H1 (cell line): ENCODE results near the gene SLC15A4. TPM values are rescaled to one million over a fixed set of nuclear protein-coding genes. Genes with fewer than 3 reads are reported as not detected.

Experiments
- JUN ChIP-seq: IDR thresholded peaks from 2 replicates; pipeline ENCODE4 v1.6.1; 2011; ENCODE audit warnings: low read depth, mild to moderate bottlenecking, improper control_type of control experiment, low read length
- MAFK ChIP-seq: IDR thresholded peaks from 2 replicates; pipeline ENCODE4 v1.6.1; 2012; ENCODE audit warnings: low read depth, mild to moderate bottlenecking, improper control_type of control experiment, low read length
- SAP30 ChIP-seq: fragments of 300-600 bp; sonication (generic); IDR thresholded peaks from 2 replicates; pipeline ENCODE4 v1.7.1; 2012; ENCODE audit warnings: low read length, moderate library complexity, mild to moderate bottlenecking, inconsistent platforms; ENCODE audit not compliant: insufficient read depth, insufficient replicate concordance
- SIRT6 ChIP-seq: IDR thresholded peaks from one replicate; pipeline ENCODE4 v1.7.1; 2012; ENCODE audit warnings: low read length, inconsistent platforms
- SIX5 ChIP-seq: IDR thresholded peaks from 2 replicates; pipeline ENCODE4 v1.6.1; 2011; ENCODE audit warnings: mild to moderate bottlenecking, low read depth, low read length
- SP1 ChIP-seq: IDR thresholded peaks from 2 replicates; pipeline ENCODE4 v1.6.1; 2011; ENCODE audit warnings: low read depth, low read length
- YY1 ChIP-seq: IDR thresholded peaks from 2 replicates; pipeline ENCODE4 v1.6.1; 2011; ENCODE audit warnings: low read depth, mild to moderate bottlenecking, low read length
- polyA plus RNA-seq, 7 experiments: library from polyadenylated mRNA; depleted of rRNA in 3 of 7; stranded (reverse) in 5 of 7; unstranded in 2 of 7; fragments of >200 nt in 5 of 7; fragments of 200-250 nt in 2 of 7; gene quantifications; 1 replicate in 5 of 7; 2 replicates in 1 of 7; 4 replicates in 1 of 7; pipeline versions ENCODE4 v1.2.1 to v1.2.3, GENCODE V29; 2011 to 2013; ENCODE audit warnings: missing spikeins in 2 of 7, mixed read lengths in 2 of 7
- total RNA-seq: library from RNA; stranded (reverse); fragmentation: NEBNext Ultra II Directional; extraction: Animal tissue kit (Norgen Biotek cat#: 25700); gene quantifications from 2 replicates; pipeline ENCODE4 v1.2.1, GENCODE V29; 2021

Gene SLC15A4
- total and polyA plus RNA-seq, 2 of the 8 experiments (the other 6 are each of a cell fraction or from before 2014, with no cell fraction given) = 22.7 to 26.6 TPM

DNA sequence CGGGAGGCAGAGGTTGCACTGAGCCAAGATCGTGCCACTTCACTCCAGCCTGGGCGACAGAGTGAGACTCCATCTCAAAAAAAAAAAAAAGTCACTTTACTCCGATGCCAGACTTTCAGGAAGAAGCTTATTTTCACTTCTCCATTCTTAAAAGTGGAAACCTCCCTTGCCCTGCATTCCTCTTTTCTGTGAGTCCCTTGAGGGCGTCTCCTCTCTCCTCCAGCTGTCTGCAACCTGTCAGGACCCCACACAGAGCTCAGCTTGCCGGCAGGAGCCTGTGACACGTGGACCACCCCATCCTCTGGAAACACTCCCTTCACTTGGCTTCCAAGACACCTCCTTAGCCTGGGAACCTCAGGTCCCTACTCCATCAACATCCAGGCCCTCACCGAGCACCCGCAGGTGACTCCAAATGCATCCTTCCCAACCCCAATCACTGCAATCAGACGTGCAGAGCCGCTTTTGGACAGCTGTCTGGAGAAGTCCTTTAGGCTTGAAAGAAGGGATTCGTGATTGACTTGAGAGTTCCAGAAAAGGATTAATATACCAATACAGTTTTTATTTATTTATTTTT is 34.3 kb downstream of the SLC15A4 start (continued):
- no peak for TF ChIP-seq SIRT6
- no peak for TF ChIP-seq YY1
- TF ChIP-seq MAFK = no peak
- TF ChIP-seq SAP30 = no peak
- TF ChIP-seq JUN = no peak
- no peak for TF ChIP-seq SP1
- no peak for TF ChIP-seq SIX5
- TF ChIP-seq, all 59 proteins: peak for 0
